ENCODE data around the gene PLIN5. TPM values are rescaled to one million over a fixed set of nuclear protein-coding genes. Genes with fewer than 3 reads are reported as not detected.
A peak's percentile ranks its signal among the peaks of the same experiment; 100 is the strongest.

The PLIN5 gene
- polyA plus RNA-seq, 3 donors: 0.28 to 3.0 (median 0.58) TPM

DNA sequence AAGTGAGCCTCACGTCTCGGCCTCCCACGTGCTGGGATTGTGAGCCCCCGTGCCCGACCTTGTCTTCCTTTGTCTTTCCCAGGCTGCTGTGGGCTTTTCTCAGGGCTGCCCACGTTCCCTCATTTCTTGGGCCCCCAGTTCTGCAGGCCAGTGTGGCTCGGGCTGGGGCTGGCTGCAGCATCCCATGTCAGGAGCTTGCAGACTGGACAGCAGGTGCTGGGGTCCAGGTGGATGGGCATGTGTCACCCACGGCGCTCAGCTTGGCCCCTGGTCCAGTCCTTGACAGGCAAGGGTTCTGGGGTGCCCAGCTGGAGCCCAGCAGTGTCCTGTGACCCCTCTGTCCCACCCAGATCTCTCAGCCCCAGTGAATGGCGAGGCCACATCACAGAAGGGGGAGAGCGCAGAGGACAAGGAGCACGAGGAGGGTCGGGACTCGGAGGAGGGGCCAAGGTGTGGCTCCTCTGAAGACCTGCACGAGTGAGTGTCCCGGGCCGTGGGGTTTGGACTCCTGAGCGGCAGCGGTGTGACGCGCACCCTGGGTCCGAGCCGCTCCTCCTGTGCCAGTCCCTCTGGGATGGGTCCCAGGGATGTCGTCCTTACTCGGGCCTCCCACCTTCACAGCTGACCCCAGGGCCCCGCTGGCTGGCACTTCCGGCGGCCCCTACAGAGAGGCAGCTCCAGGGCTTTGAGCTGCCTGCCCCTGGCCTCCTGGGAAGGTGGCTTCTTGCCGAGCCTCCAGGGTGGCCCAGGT is 34.0 kb downstream of the PLIN5 start:
- no peaks in the 10 kb centered on the region for H3K9me3 ChIP-seq (replicated peaks in 1 of 2; ENCODE audit: control insufficient read depth in 1 of 2, insufficient read depth in 1 of 2, low read length in 2 of 2)
- no peaks in the 10 kb centered on the region for H3K79me2 ChIP-seq (ENCODE audit: insufficient read depth, low read length)
- H3K9ac ChIP-seq (ENCODE audit: insufficient read depth, low read length, poor library complexity, severe bottlenecking): no peak overlapping the region
- H3K36me3 ChIP-seq (replicated peaks in 1 of 2; ENCODE audit: control insufficient read depth in 1 of 2, insufficient read depth in 2 of 2, low read length in 2 of 2): peaks cover 61 to 63% of the 10 kb centered on the region in 2 donors
- H3K27ac Mint-ChIP-seq: peak overlapping the region in 1 of 7 donors; percentile 40
- H3K9me3 Mint-ChIP-seq: no peaks in the 10 kb centered on the region
- no peak overlapping the region for H3K4me3 ChIP-seq (replicated peaks in 1 of 3; ENCODE audit: low read depth in 2 of 3, low read length in 3 of 3)
- H2AFZ ChIP-seq (ENCODE audit: insufficient read depth, low read depth, low read length, poor library complexity, severe bottlenecking): no peak overlapping the region
- no peaks in the 10 kb centered on the region for H3K4me1 ChIP-seq (ENCODE audit: control insufficient read depth in 1 of 2, insufficient read depth in 2 of 2, low read length in 2 of 2)
- H3K4me3 Mint-ChIP-seq: no peak overlapping the region
- peaks cover 45 to 47% of the 10 kb centered on the region in 2 donors for H3K36me3 Mint-ChIP-seq
- H3K27me3 ChIP-seq (ENCODE audit: control insufficient read depth in 2 of 2, insufficient read depth in 2 of 2, low read length in 2 of 2): no peaks in the 10 kb centered on the region
- no peak for DNase-seq
- H3K4me2 ChIP-seq (replicated peaks; ENCODE audit: extremely low read depth, low read length, poor library complexity, severe bottlenecking): no peak overlapping the region
- TF ChIP-seq, protein P1, sequence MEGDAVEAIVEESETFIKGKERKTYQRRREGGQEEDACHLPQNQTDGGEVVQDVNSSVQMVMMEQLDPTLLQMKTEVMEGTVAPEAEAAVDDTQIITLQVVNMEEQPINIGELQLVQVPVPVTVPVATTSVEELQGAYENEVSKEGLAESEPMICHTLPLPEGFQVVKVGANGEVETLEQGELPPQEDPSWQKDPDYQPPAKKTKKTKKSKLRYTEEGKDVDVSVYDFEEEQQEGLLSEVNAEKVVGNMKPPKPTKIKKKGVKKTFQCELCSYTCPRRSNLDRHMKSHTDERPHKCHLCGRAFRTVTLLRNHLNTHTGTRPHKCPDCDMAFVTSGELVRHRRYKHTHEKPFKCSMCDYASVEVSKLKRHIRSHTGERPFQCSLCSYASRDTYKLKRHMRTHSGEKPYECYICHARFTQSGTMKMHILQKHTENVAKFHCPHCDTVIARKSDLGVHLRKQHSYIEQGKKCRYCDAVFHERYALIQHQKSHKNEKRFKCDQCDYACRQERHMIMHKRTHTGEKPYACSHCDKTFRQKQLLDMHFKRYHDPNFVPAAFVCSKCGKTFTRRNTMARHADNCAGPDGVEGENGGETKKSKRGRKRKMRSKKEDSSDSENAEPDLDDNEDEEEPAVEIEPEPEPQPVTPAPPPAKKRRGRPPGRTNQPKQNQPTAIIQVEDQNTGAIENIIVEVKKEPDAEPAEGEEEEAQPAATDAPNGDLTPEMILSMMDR (IDR thresholded peaks at IDR 0.05): no peak
- no peaks in the 10 kb centered on the region for H4K20me1 ChIP-seq (ENCODE audit: insufficient read depth, low read length)
- H3K27me3 Mint-ChIP-seq (ENCODE audit: low read depth in 3 of 3): no peaks in the 10 kb centered on the region
- 96% methylated on average over 28 of the region's 29 CpGs for WGBS (ENCODE audit: insufficient coverage)
- intact Hi-C loops (cut with micrococcal nuclease): no loop called here
- no peak overlapping the region for H3K27ac ChIP-seq (ENCODE audit: low read depth in 1 of 2, low read length in 2 of 2)
- H3K4me1 Mint-ChIP-seq: no peaks in the 10 kb centered on the region

DNA sequence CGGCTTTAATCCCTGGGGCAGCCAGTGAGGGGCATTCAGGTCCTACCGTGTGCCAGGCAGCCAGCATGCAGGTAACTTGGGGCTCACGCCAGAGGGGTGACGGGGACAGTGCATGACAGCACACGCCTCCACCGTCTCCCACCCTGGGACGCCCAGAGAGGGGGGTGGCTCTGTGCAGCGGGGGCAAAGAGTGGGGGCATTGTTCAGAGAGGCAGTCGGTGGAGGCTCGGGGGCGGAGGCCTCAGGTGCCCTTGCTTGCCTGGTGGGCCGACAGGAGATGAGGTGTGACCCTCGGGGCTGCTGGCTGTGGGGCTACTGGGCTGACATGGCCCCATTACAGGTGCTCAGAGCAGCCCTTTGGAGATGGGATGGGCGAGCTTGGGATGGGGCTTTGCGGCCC is 35.2 kb downstream of the PLIN5 start:
- no peaks in the 10 kb centered on the region for H3K27me3 Mint-ChIP-seq (ENCODE audit: low read depth in 3 of 3)
- Histone ChIP-seq H3K36me3 (replicated peaks in 1 of 2; ENCODE audit: control insufficient read depth in 1 of 2, insufficient read depth in 2 of 2, low read length in 2 of 2) (peaks cover 61 to 72% of the 10 kb centered on the region in 2 donors), H3K9me3 (replicated peaks in 1 of 2; ENCODE audit: control insufficient read depth in 1 of 2, insufficient read depth in 1 of 2, low read length in 2 of 2) (no peaks in the 10 kb centered on the region), H3K4me1 (ENCODE audit: control insufficient read depth in 1 of 2, insufficient read depth in 2 of 2, low read length in 2 of 2) (no peaks in the 10 kb centered on the region), H3K79me2 (ENCODE audit: insufficient read depth, low read length) (no peaks in the 10 kb centered on the region), H3K27ac (ENCODE audit: low read depth in 1 of 2, low read length in 2 of 2) (no peak overlapping the region), H3K4me2 (replicated peaks; ENCODE audit: extremely low read depth, low read length, poor library complexity, severe bottlenecking) (no peak overlapping the region), H3K27me3 (ENCODE audit: control insufficient read depth in 2 of 2, insufficient read depth in 2 of 2, low read length in 2 of 2) (no peaks in the 10 kb centered on the region), H4K20me1 (ENCODE audit: insufficient read depth, low read length) (no peaks in the 10 kb centered on the region), H3K9ac (ENCODE audit: insufficient read depth, low read length, poor library complexity, severe bottlenecking) (no peak overlapping the region), H2AFZ (ENCODE audit: insufficient read depth, low read depth, low read length, poor library complexity, severe bottlenecking) (no peak overlapping the region), H3K4me3 (replicated peaks in 1 of 3; ENCODE audit: low read depth in 2 of 3, low read length in 3 of 3) (no peak overlapping the region)
- DNase-seq: no peak
- TF ChIP-seq, protein P1 (IDR thresholded peaks at IDR 0.05): no peak
- H3K4me1 Mint-ChIP-seq: no peaks in the 10 kb centered on the region
- H3K27ac Mint-ChIP-seq: peak overlapping the region in 2 of 7 donors; percentile 27 to 81
- no peak overlapping the region for H3K4me3 Mint-ChIP-seq
- peaks cover 36 to 45% of the 10 kb centered on the region in 2 donors for H3K36me3 Mint-ChIP-seq
- intact Hi-C loops (cut with micrococcal nuclease): no loop called here
- no peaks in the 10 kb centered on the region for H3K9me3 Mint-ChIP-seq
- 98% methylated on average over 12 of the region's 15 CpGs for WGBS (ENCODE audit: insufficient coverage)

Data from CD14-positive monocyte (primary cell).